H9 (cell line): Measurements from ENCODE around the gene GPRC5A. TPM values are rescaled to one million over a fixed set of nuclear protein-coding genes. Genes with fewer than 3 reads are reported as not detected.

Experiments
- DNase-seq: peaks from one replicate; pipeline ENCODE4 v3.0.0-alpha.2; 2017
- H2AFZ ChIP-seq: one replicate; pipeline ENCODE4 v1.6.1; 2013; ENCODE audit warnings: mild to moderate bottlenecking, low read length, control low read depth, moderate library complexity
- H2AK5ac ChIP-seq: 2 replicates; pipeline ENCODE4 v1.6.1; 2013; ENCODE audit warnings: low read length, control low read depth, mixed read lengths; ENCODE audit not compliant: insufficient read length
- H2BK120ac ChIP-seq: one replicate; pipeline ENCODE4 v1.6.1; 2013; ENCODE audit warnings: low read depth, mild to moderate bottlenecking, low read length, control low read depth, inconsistent platforms; ENCODE audit not compliant: poor library complexity, severe bottlenecking
- H2BK12ac ChIP-seq: 2 replicates; pipeline ENCODE4 v1.6.1; 2013; ENCODE audit warnings: low read length, control low read depth, mixed read lengths, low read depth; ENCODE audit not compliant: insufficient read length
- H2BK15ac ChIP-seq: 2 replicates; pipeline ENCODE4 v1.6.1; 2013; ENCODE audit warnings: low read depth, low read length, control low read depth
- H2BK20ac ChIP-seq: one replicate; pipeline ENCODE4 v1.6.1; 2013; ENCODE audit warnings: low read depth, mild to moderate bottlenecking, low read length, control low read depth, inconsistent platforms; ENCODE audit not compliant: poor library complexity, severe bottlenecking
- H2BK5ac ChIP-seq: 2 replicates; pipeline ENCODE4 v1.6.1; 2013; ENCODE audit warnings: low read length, control low read depth, mixed read lengths; ENCODE audit not compliant: insufficient read length
- H3K14ac ChIP-seq: 2 replicates; pipeline ENCODE4 v1.6.1; 2013; ENCODE audit warnings: low read length, control low read depth; ENCODE audit not compliant: insufficient read depth
- H3K18ac ChIP-seq: 2 replicates; pipeline ENCODE4 v1.6.1; 2013; ENCODE audit warnings: low read depth, mild to moderate bottlenecking, mixed read lengths, low read length, control low read depth; ENCODE audit not compliant: insufficient read length
- H3K23ac ChIP-seq: 2 replicates; pipeline ENCODE4 v1.6.1; 2013; ENCODE audit warnings: low read length, control low read depth, mixed read lengths, low read depth; ENCODE audit not compliant: insufficient read length
- H3K23me2 ChIP-seq: 2 replicates; pipeline ENCODE4 v1.6.1; 2013; ENCODE audit warnings: low read depth, mild to moderate bottlenecking, mixed read lengths, low read length, control low read depth; ENCODE audit not compliant: insufficient read length, poor library complexity, severe bottlenecking
- H3K27ac ChIP-seq: 2 replicates; pipeline ENCODE4 v1.5.1; 2013; ENCODE audit warnings: low read length, control low read depth, mixed read lengths, low read depth; ENCODE audit not compliant: insufficient read length
- H3K27me3 ChIP-seq: 2 replicates; pipeline ENCODE4 v1.6.1; 2013; ENCODE audit warnings: low read length, control low read depth, inconsistent platforms; ENCODE audit not compliant: insufficient read depth
- H3K4ac ChIP-seq: 2 replicates; pipeline ENCODE4 v1.6.1; 2013; ENCODE audit warnings: low read depth, mild to moderate bottlenecking, control low read depth, inconsistent platforms, low read length, moderate library complexity
- H3K4me1 ChIP-seq: 2 replicates; pipeline ENCODE4 v1.6.1; 2013; ENCODE audit warnings: low read length, control low read depth, inconsistent platforms; ENCODE audit not compliant: insufficient read depth
- H3K4me2 ChIP-seq: 2 replicates; pipeline ENCODE4 v1.6.1; 2013; ENCODE audit warnings: low read length, control low read depth, mixed read lengths; ENCODE audit not compliant: insufficient read length, insufficient read depth
- H3K56ac ChIP-seq: 2 replicates; pipeline ENCODE4 v1.6.1; 2013; ENCODE audit warnings: low read depth, mild to moderate bottlenecking, mixed read lengths, low read length, control low read depth; ENCODE audit not compliant: insufficient read length
- H3K79me1 ChIP-seq: 2 replicates; pipeline ENCODE4 v1.6.1; 2013; ENCODE audit warnings: low read depth, mild to moderate bottlenecking, moderate library complexity, low read length, control low read depth, inconsistent platforms; ENCODE audit not compliant: insufficient read depth, poor library complexity, severe bottlenecking
- H3K79me2 ChIP-seq: 2 replicates; pipeline ENCODE4 v1.6.1; 2013; ENCODE audit warnings: low read length, control low read depth, inconsistent platforms; ENCODE audit not compliant: insufficient read depth
- H3K9ac ChIP-seq: 2 replicates; pipeline ENCODE4 v1.6.1; 2013; ENCODE audit warnings: low read length, control low read depth, mixed read lengths; ENCODE audit not compliant: insufficient read length; ENCODE audit errors: extremely low read depth
- H3K9me3 ChIP-seq: one replicate; pipeline ENCODE4 v1.6.1; 2013; ENCODE audit warnings: low read depth, low read length, inconsistent platforms; ENCODE audit not compliant: control insufficient read depth
- H3T11ph ChIP-seq: one replicate; pipeline ENCODE4 v1.6.1; 2013; ENCODE audit warnings: mild to moderate bottlenecking, low read length, control low read depth, inconsistent platforms
- H4K20me1 ChIP-seq: one replicate; pipeline ENCODE4 v1.6.1; 2013; ENCODE audit not compliant: control insufficient read depth, insufficient read length, insufficient read depth
- H4K5ac ChIP-seq: 2 replicates; pipeline ENCODE4 v1.6.1; 2013; ENCODE audit warnings: low read depth, mild to moderate bottlenecking, mixed read lengths, low read length, control low read depth; ENCODE audit not compliant: insufficient read length
- H4K8ac ChIP-seq: replicated peaks from 2 replicates; pipeline ENCODE4 v1.6.1; 2013; ENCODE audit warnings: low read length, control low read depth, mixed read lengths, low read depth; ENCODE audit not compliant: insufficient read length
- H4K91ac ChIP-seq: 2 replicates; pipeline ENCODE4 v1.6.1; 2013; ENCODE audit warnings: low read depth, mild to moderate bottlenecking, moderate library complexity, mixed read lengths, low read length, control low read depth; ENCODE audit not compliant: insufficient read length
- H3K27ac Mint-ChIP-seq, 3 experiments: 2 replicates in 2 of 3; 3 replicates in 1 of 3; pipeline ENCODE4 v1.8.0; 2020 to 2021; ENCODE audit warnings: mixed read lengths in 3 of 3, mild to moderate bottlenecking in 1 of 3, moderate library complexity in 1 of 3
- H3K27me3 Mint-ChIP-seq: 2 replicates; pipeline ENCODE4 v1.8.0; 2021; ENCODE audit warnings: low read depth, mild to moderate bottlenecking, moderate library complexity, mixed read lengths
- H3K36me3 Mint-ChIP-seq, 3 experiments: 2 replicates in 2 of 3; 3 replicates in 1 of 3; pipeline ENCODE4 v1.8.0; 2020 to 2021; ENCODE audit warnings: low read depth in 3 of 3, mixed read lengths in 3 of 3; ENCODE audit not compliant: insufficient read depth in 1 of 3
- H3K4me1 Mint-ChIP-seq, 2 experiments: 2 replicates each; pipeline ENCODE4 v1.8.0; 2020; ENCODE audit warnings: mixed read lengths in 2 of 2
- H3K4me3 Mint-ChIP-seq, 2 experiments: 2 replicates in 1 of 2; 3 replicates in 1 of 2; pipeline ENCODE4 v1.8.0; 2020 to 2021; ENCODE audit warnings: mild to moderate bottlenecking in 2 of 2, mixed read lengths in 2 of 2, moderate library complexity in 1 of 2
- H3K9me3 Mint-ChIP-seq, 2 experiments: 2 replicates in 1 of 2; 3 replicates in 1 of 2; pipeline ENCODE4 v1.8.0; 2020; ENCODE audit warnings: mild to moderate bottlenecking in 2 of 2, mixed read lengths in 2 of 2, moderate library complexity in 1 of 2
- CTCF ChIP-seq: fragments of 200-600 bp; sonication (generic); conservative IDR thresholded peaks from 3 replicates; pipeline ENCODE4 v1.8.0; 2021; ENCODE audit warnings: antibody characterized with exemption, mild to moderate bottlenecking
- WGBS: extraction: QIAGEN DNeasy Blood & Tissue Kit; methylation state at CpG from one replicate; pipeline ENCODE4 v1.1.7; 2013; ENCODE audit warnings: missing lambda C conversion rate, low lambda C conversion rate, mixed read lengths; ENCODE audit not compliant: insufficient read length; ENCODE audit errors: extremely low coverage; 5-methylcytosine and 5-hydroxymethylcytosine counted together
- total RNA-seq: library from RNA; stranded (reverse); gene quantifications from 2 replicates; pipeline ENCODE4 v1.2.1, GENCODE V29; 2021

GPRC5A gene
- total RNA-seq, 1 experiment from 2014 or later: 0.09 TPM

DNA sequence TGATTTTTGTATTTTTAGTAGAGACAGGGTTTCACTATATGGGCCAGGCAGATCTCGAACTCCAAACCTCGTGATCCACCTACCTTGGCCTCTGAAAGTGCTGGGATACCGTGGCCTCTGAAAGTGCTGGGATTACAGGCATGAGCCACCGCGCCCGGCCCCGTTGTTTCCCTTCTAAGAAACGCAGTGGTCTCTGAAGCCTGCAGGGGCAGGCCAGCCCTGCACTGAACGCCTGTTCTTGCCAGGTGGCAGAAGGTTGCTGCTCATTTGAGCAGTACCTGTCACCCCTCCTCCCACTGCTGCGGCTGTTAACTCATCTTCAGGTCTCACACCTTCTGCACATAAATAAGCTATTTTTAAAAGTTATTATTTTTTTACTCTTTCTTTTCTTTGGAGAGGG is 24.3 kb downstream of the GPRC5A start:
- H3K4me1 Mint-ChIP-seq: peaks cover 16 to 28% of the 10 kb centered on the region in 2 experiments
- no peaks in the 10 kb centered on the region for H3K23me2 ChIP-seq
- no peak overlapping the region for H4K8ac ChIP-seq
- H2AFZ ChIP-seq: no peak overlapping the region
- H3K14ac ChIP-seq: no peak overlapping the region
- no peaks in the 10 kb centered on the region for H3K79me2 ChIP-seq
- peak; percentile 84 for DNase-seq
- H3K56ac ChIP-seq: no peak overlapping the region
- H2BK120ac ChIP-seq: no peak overlapping the region
- H3K4ac ChIP-seq: no peak overlapping the region
- peaks cover 12% of the 10 kb centered on the region for H3K27me3 Mint-ChIP-seq
- H3K4me1 ChIP-seq: peaks cover 4% of the 10 kb centered on the region; the same call in 1 of the 2 replicates
- H3K23ac ChIP-seq: no peak overlapping the region
- H2BK15ac ChIP-seq: no peak overlapping the region
- H3K27ac Mint-ChIP-seq: peak overlapping the region in 1 of 3 experiments; percentile 66; a peak in 1 of 7 replicates
- H3K9me3 ChIP-seq: no peaks in the 10 kb centered on the region
- no peak overlapping the region for H2BK5ac ChIP-seq
- no peak overlapping the region for H3T11ph ChIP-seq
- H3K18ac ChIP-seq: no peak overlapping the region
- no CpG with 5 or more reads among the region's 10 CpGs for WGBS
- H3K4me2 ChIP-seq: no peak overlapping the region
- H3K4me3 Mint-ChIP-seq: no peak overlapping the region
- H2BK12ac ChIP-seq: no peak overlapping the region
- no peak overlapping the region for H4K91ac ChIP-seq
- no peak; the same call in 2 of the 3 replicates for TF ChIP-seq CTCF
- H3K36me3 Mint-ChIP-seq: no peaks in the 10 kb centered on the region
- no peak overlapping the region for H2BK20ac ChIP-seq
- H2AK5ac ChIP-seq: no peak overlapping the region
- H3K9me3 Mint-ChIP-seq: no peaks in the 10 kb centered on the region; a peak in 1 of 5 replicates
- no peaks in the 10 kb centered on the region for H3K27me3 ChIP-seq
- H3K9ac ChIP-seq: no peak overlapping the region
- no peak overlapping the region for H4K5ac ChIP-seq
- no peaks in the 10 kb centered on the region for H3K79me1 ChIP-seq
- H4K20me1 ChIP-seq: no peaks in the 10 kb centered on the region
- H3K27ac ChIP-seq: no peak overlapping the region
